Measurements from ENCODE around the gene VAMP3. TPM values are rescaled to one million over a fixed set of nuclear protein-coding genes. Genes with fewer than 3 reads are reported as not detected.

VAMP3 gene
- total RNA-seq, 1 experiment from 2014 or later: 77.8 TPM

DNA sequence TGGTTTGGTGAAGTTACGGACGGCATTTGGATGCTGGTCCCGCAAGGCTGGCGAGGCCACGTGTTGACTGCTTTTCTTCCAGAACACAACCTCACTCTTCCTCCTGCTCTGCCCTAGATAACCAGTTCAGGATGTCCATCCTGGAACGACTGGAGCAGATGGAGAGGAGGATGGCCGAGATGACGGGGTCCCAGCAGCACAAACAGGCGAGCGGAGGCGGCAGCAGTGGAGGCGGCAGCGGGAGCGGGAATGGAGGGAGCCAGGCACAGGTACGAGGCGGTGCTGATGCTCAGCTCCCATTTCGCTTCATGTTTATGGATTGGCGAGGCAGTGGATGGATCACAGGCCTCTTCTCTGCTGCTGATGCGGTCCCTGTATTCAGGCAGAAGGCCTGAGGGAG lies 38.8 kb upstream of the VAMP3 start:
- no peaks in the 10 kb centered on the region for H3K27me3 ChIP-seq (replicated peaks; ENCODE audit: control insufficient read depth, insufficient read depth, low read length)
- Mint-ChIP-seq H3K9me3 (ENCODE audit: unreplicated experiment) (no peaks in the 10 kb centered on the region), H3K27me3 (ENCODE audit: insufficient read depth, unreplicated experiment) (no peaks in the 10 kb centered on the region), H3K4me3 (ENCODE audit: unreplicated experiment) (no peak overlapping the region), H3K36me3 (ENCODE audit: insufficient read depth, unreplicated experiment) (peaks cover 5% of the 10 kb centered on the region), H3K4me1 (ENCODE audit: low read depth, unreplicated experiment) (no peaks in the 10 kb centered on the region), H3K27ac (ENCODE audit: unreplicated experiment) (no peak overlapping the region)
- DNase-seq: no peak
- ChIA-PET CTCF (no interaction called here), POLR2A (no interaction called here)
- no peaks in the 10 kb centered on the region for H3K4me1 ChIP-seq
- TF ChIP-seq, protein P1, sequence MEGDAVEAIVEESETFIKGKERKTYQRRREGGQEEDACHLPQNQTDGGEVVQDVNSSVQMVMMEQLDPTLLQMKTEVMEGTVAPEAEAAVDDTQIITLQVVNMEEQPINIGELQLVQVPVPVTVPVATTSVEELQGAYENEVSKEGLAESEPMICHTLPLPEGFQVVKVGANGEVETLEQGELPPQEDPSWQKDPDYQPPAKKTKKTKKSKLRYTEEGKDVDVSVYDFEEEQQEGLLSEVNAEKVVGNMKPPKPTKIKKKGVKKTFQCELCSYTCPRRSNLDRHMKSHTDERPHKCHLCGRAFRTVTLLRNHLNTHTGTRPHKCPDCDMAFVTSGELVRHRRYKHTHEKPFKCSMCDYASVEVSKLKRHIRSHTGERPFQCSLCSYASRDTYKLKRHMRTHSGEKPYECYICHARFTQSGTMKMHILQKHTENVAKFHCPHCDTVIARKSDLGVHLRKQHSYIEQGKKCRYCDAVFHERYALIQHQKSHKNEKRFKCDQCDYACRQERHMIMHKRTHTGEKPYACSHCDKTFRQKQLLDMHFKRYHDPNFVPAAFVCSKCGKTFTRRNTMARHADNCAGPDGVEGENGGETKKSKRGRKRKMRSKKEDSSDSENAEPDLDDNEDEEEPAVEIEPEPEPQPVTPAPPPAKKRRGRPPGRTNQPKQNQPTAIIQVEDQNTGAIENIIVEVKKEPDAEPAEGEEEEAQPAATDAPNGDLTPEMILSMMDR (IDR thresholded peaks at IDR 0.05; ENCODE audit: insufficient read depth in 1 of 2, low read depth in 1 of 2, low read length in 1 of 2, severe bottlenecking in 1 of 2, unreplicated experiment in 1 of 2): no peak
- H3K9me3 ChIP-seq: no peaks in the 10 kb centered on the region
- H3K4me3 ChIP-seq (ENCODE audit: low read depth, low read length): no peak overlapping the region
- no TSS peak for BruUV-seq (replicated peaks)
- intact Hi-C loops (cut with micrococcal nuclease; ENCODE audit: unreplicated experiment): no loop called here
- H3K36me3 ChIP-seq (ENCODE audit: control insufficient read depth, insufficient read depth, low read length): no peaks in the 10 kb centered on the region

DNA sequence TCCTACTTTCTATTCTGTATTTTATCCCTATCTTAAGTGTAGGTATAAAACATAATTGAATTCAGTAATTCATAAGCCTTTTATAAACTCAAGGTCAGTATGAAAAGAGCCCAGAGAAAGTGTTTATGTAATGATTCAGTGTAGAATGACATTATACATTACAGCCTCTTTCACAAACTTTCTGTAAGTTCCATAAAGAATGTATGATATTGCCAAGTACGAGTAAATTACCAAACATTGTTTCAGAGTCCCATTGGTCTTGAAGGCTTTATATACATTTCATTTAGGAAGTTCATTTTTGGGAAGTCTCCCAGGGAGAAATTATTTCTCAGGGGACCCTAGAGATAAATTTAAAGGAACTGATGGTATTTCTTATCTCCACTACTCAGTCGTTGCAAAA lies 37.8 kb upstream of the VAMP3 start:
- no peaks in the 10 kb centered on the region for H3K36me3 ChIP-seq (ENCODE audit: control insufficient read depth, insufficient read depth, low read length)
- POLR2A ChIA-PET: no interaction called here
- H3K27me3 ChIP-seq (replicated peaks; ENCODE audit: control insufficient read depth, insufficient read depth, low read length): no peaks in the 10 kb centered on the region
- no peak for DNase-seq
- intact Hi-C loops (cut with micrococcal nuclease; ENCODE audit: unreplicated experiment): no loop called here
- Mint-ChIP-seq H3K36me3 (ENCODE audit: insufficient read depth, unreplicated experiment) (peaks cover 5% of the 10 kb centered on the region), H3K4me3 (ENCODE audit: unreplicated experiment) (no peak overlapping the region), H3K4me1 (ENCODE audit: low read depth, unreplicated experiment) (no peaks in the 10 kb centered on the region), H3K27ac (ENCODE audit: unreplicated experiment) (no peak overlapping the region), H3K9me3 (ENCODE audit: unreplicated experiment) (no peaks in the 10 kb centered on the region), H3K27me3 (ENCODE audit: insufficient read depth, unreplicated experiment) (no peaks in the 10 kb centered on the region)
- no peak overlapping the region for H3K4me3 ChIP-seq (ENCODE audit: low read depth, low read length)
- no TSS peak for BruUV-seq (replicated peaks)
- TF ChIP-seq, protein P1 (IDR thresholded peaks at IDR 0.05; ENCODE audit: insufficient read depth in 1 of 2, low read depth in 1 of 2, low read length in 1 of 2, severe bottlenecking in 1 of 2, unreplicated experiment in 1 of 2): no peak
- no peaks in the 10 kb centered on the region for H3K9me3 ChIP-seq
- CTCF ChIA-PET: no interaction called here
- H3K4me1 ChIP-seq: no peaks in the 10 kb centered on the region

DNA sequence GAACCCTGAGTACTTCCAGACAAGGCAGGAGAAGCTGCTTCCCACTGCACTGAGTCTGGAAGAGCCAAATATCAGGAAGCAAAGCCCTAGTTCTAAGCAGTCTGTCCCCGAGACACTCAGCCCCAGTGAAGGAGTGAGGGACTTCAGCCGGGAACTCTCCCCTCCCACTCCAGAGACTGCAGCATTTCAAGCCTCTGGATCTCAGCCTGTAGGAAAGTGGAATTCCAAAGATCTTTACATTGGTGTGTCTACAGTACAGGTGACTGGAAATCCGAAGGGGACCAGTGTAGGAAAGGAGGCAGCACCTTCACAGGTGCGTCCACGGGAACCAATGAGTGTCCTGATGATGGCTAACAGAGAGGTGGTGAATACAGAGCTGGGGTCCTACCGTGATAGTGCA lies 33.1 kb upstream of the VAMP3 start:
- Histone ChIP-seq H3K9me3 (no peaks in the 10 kb centered on the region), H3K36me3 (ENCODE audit: control insufficient read depth, insufficient read depth, low read length) (no peaks in the 10 kb centered on the region), H3K27me3 (replicated peaks; ENCODE audit: control insufficient read depth, insufficient read depth, low read length) (no peaks in the 10 kb centered on the region), H3K4me1 (no peaks in the 10 kb centered on the region), H3K4me3 (ENCODE audit: low read depth, low read length) (no peak overlapping the region)
- no peak overlapping the region for H3K4me3 Mint-ChIP-seq (ENCODE audit: unreplicated experiment)
- no peaks in the 10 kb centered on the region for H3K27me3 Mint-ChIP-seq (ENCODE audit: insufficient read depth, unreplicated experiment)
- H3K4me1 Mint-ChIP-seq (ENCODE audit: low read depth, unreplicated experiment): no peaks in the 10 kb centered on the region
- CTCF ChIA-PET: interaction anchor here (0.5 kb wide), 1 partner anchor 1191 kb away, joined by 3 read pairs; no protein-coding TSS in a partner anchor
- POLR2A ChIA-PET: no interaction called here
- no peak for DNase-seq
- peaks cover 5% of the 10 kb centered on the region for H3K36me3 Mint-ChIP-seq (ENCODE audit: insufficient read depth, unreplicated experiment)
- no peaks in the 10 kb centered on the region for H3K9me3 Mint-ChIP-seq (ENCODE audit: unreplicated experiment)
- no TSS peak for BruUV-seq (replicated peaks)
- H3K27ac Mint-ChIP-seq (ENCODE audit: unreplicated experiment): no peak overlapping the region
- intact Hi-C loops (cut with micrococcal nuclease; ENCODE audit: unreplicated experiment): no loop called here
- TF ChIP-seq, protein P1 (IDR thresholded peaks at IDR 0.05; ENCODE audit: insufficient read depth in 1 of 2, low read depth in 1 of 2, low read length in 1 of 2, severe bottlenecking in 1 of 2, unreplicated experiment in 1 of 2): no peak

All from Caco-2 (cell line).